GM12891 (cell line): ENCODE measurements around the gene PPIE.

Experiments
- PAX5 ChIP-seq: IDR thresholded peaks from 2 replicates; pipeline ENCODE4 v1.6.1; 2011; ENCODE audit warnings: low read length, moderate library complexity, mild to moderate bottlenecking; ENCODE audit not compliant: insufficient read depth, severe bottlenecking
- POLR2A ChIP-seq: IDR thresholded peaks from 2 replicates; pipeline ENCODE4 v1.6.1; 2011; ENCODE audit warnings: low read depth, low read length, control low read depth
- POLR2AphosphoS5 ChIP-seq: IDR thresholded peaks from 2 replicates; pipeline ENCODE4 v1.6.1; 2011; ENCODE audit warnings: low read depth, low read length, control low read depth
- POU2F2 ChIP-seq: IDR thresholded peaks from 2 replicates; pipeline ENCODE4 v1.6.1; 2011; ENCODE audit warnings: low read depth, mild to moderate bottlenecking, control low read depth, low read length, moderate library complexity
- SPI1 ChIP-seq: IDR thresholded peaks from 2 replicates; pipeline ENCODE4 v1.6.1; 2011; ENCODE audit warnings: low read depth, low read length, control low read depth
- TAF1 ChIP-seq: IDR thresholded peaks from 2 replicates; pipeline ENCODE4 v1.6.1; 2011; ENCODE audit warnings: low read depth, low read length, control low read depth

- TF ChIP-seq TAF1: no peak
- TF ChIP-seq POLR2A: no peak
- no peak for TF ChIP-seq POLR2AphosphoS5
- no peak for TF ChIP-seq SPI1
- TF ChIP-seq POU2F2: no peak
- TF ChIP-seq PAX5: no peak
Observed at GRCh38 chr1:39754026-39754570, 15.4 kb downstream of the PPIE start.
